PC-3 (cell line): Measurements from ENCODE around the gene TMEM131.

Experiments used
- CTCF ChIP-seq: fragments of 300-600 bp; sonication (generic); conservative IDR thresholded peaks from 2 replicates; pipeline ENCODE4 v1.5.1; 2017; ENCODE audit warnings: antibody characterized with exemption, low read depth, mild to moderate bottlenecking, low read length
- EZH2 ChIP-seq: fragments of 300-600 bp; sonication (generic); IDR thresholded peaks from one replicate; pipeline ENCODE4 v1.6.1; 2017; ENCODE audit warnings: antibody characterized with exemption, mild to moderate bottlenecking, low read length; ENCODE audit not compliant: unreplicated experiment
- EZH2phosphoT487 ChIP-seq: fragments of 300-600 bp; sonication (generic); IDR thresholded peaks from 2 replicates; pipeline ENCODE4 v1.6.1; 2018; ENCODE audit warnings: mild to moderate bottlenecking, antibody characterized with exemption, low read length, borderline replicate concordance

- TF ChIP-seq CTCF (no peak), EZH2 (no peak), EZH2phosphoT487 (no peak)
Measured at GRCh38 chr2:98012561-98012991, 16.8 kb upstream of the TMEM131 start.
